Loucy (cell line): ENCODE results near the gene NFIX.

Experiments used
- H2AFZ ChIP-seq: fragments of 200-600 bp; sonication (generic); 2 replicates; pipeline ENCODE4 v1.6.0; 2016; ENCODE audit warnings: antibody characterized with exemption, mild to moderate bottlenecking, low read length, moderate library complexity
- H3F3A ChIP-seq: fragments of 200-600 bp; 2 replicates; pipeline ENCODE4 v1.6.0; 2016; ENCODE audit warnings: antibody characterized with exemption, low read depth, mild to moderate bottlenecking
- H3K27me3 ChIP-seq: fragments of 200-600 bp; sonication (generic); 2 replicates; pipeline ENCODE4 v1.6.1; 2014; ENCODE audit warnings: low read length, mild to moderate bottlenecking; ENCODE audit not compliant: insufficient read depth, poor library complexity, severe bottlenecking
- H3K36me3 ChIP-seq: fragments of 200-600 bp; sonication (generic); 2 replicates; pipeline ENCODE4 v1.6.1; 2016; ENCODE audit warnings: low read length; ENCODE audit not compliant: insufficient read depth
- H3K4me1 ChIP-seq: fragments of 200-600 bp; sonication (generic); 2 replicates; pipeline ENCODE4 v1.5.1; 2014; ENCODE audit warnings: low read length, mild to moderate bottlenecking; ENCODE audit not compliant: insufficient read depth, poor library complexity, severe bottlenecking
- H3K4me2 ChIP-seq: fragments of 200-600 bp; sonication (generic); 2 replicates; pipeline ENCODE4 v1.6.0; 2014; ENCODE audit warnings: antibody characterized with exemption, low read length, low read depth, mild to moderate bottlenecking; ENCODE audit not compliant: poor library complexity, severe bottlenecking
- H3K4me3 ChIP-seq: fragments of 200-600 bp; sonication (generic); 2 replicates; pipeline ENCODE4 v1.5.1; 2014; ENCODE audit warnings: low read length, mild to moderate bottlenecking, mixed read lengths; ENCODE audit not compliant: poor library complexity, severe bottlenecking
- H3K79me2 ChIP-seq: fragments of 200-600 bp; sonication (generic); 2 replicates; pipeline ENCODE4 v1.6.1; 2014; ENCODE audit warnings: low read length; ENCODE audit not compliant: insufficient read depth
- H3K9ac ChIP-seq: fragments of 200-600 bp; sonication (generic); 2 replicates; pipeline ENCODE4 v1.6.0; 2014; ENCODE audit warnings: mild to moderate bottlenecking, low read depth, low read length, moderate library complexity; ENCODE audit not compliant: poor library complexity, severe bottlenecking
- H3K9me2 ChIP-seq: fragments of 200-600 bp; sonication (generic); replicated peaks from 2 replicates; pipeline ENCODE4 v1.6.1; 2016; ENCODE audit warnings: low read depth, low read length, mixed read lengths
- H3K9me3 ChIP-seq: fragments of 200-600 bp; sonication (generic); 2 replicates; pipeline ENCODE4 v1.6.1; 2014; ENCODE audit warnings: mild to moderate bottlenecking, antibody characterized with exemption, low read length, low read depth; ENCODE audit not compliant: insufficient read depth
- H4K20me1 ChIP-seq: fragments of 200-600 bp; sonication (generic); 2 replicates; pipeline ENCODE4 v1.6.0; 2014; ENCODE audit warnings: antibody characterized with exemption, low read length, mild to moderate bottlenecking; ENCODE audit not compliant: insufficient read depth, poor library complexity, severe bottlenecking
- CTCF ChIP-seq: fragments of 200-600 bp; sonication (generic); conservative IDR thresholded peaks from 2 replicates; pipeline ENCODE4 v1.5.1; 2014; ENCODE audit warnings: mild to moderate bottlenecking, antibody characterized with exemption, low read length
- EZH2phosphoT487 ChIP-seq: fragments of 200-600 bp; IDR thresholded peaks from 2 replicates; pipeline ENCODE4 v1.6.1; 2018; ENCODE audit warnings: antibody characterized with exemption, mild to moderate bottlenecking, moderate library complexity, borderline replicate concordance

Gene NFIX

GRCh38 chr19:13068085-13068846, 73.0 kb downstream of the NFIX start:
- Histone ChIP-seq H4K20me1 (no peaks in the 10 kb centered on the region), H3K4me1 (no peaks in the 10 kb centered on the region), H3K4me3 (no peak overlapping the region), H3K4me2 (no peak overlapping the region), H2AFZ (no peak overlapping the region), H3K36me3 (no peaks in the 10 kb centered on the region), H3K79me2 (no peaks in the 10 kb centered on the region), H3K9me3 (no peaks in the 10 kb centered on the region), H3K9ac (no peak overlapping the region), H3F3A (no peaks in the 10 kb centered on the region), H3K9me2 (no peaks in the 10 kb centered on the region), H3K27me3 (no peaks in the 10 kb centered on the region)
- TF ChIP-seq EZH2phosphoT487, result no peak
- no peak for TF ChIP-seq CTCF

GRCh38 chr19:13069415-13070359, 74.4 kb downstream of the NFIX start:
- Histone ChIP-seq H3K4me3 (no peak overlapping the region), H3K27me3 (no peaks in the 10 kb centered on the region), H3K4me2 (no peak overlapping the region), H3K79me2 (no peaks in the 10 kb centered on the region), H3K9me2 (no peaks in the 10 kb centered on the region), H2AFZ (no peak overlapping the region), H3K4me1 (no peaks in the 10 kb centered on the region), H4K20me1 (no peaks in the 10 kb centered on the region), H3F3A (no peaks in the 10 kb centered on the region), H3K9ac (no peak overlapping the region), H3K36me3 (no peaks in the 10 kb centered on the region), H3K9me3 (no peaks in the 10 kb centered on the region)
- no peak for TF ChIP-seq CTCF
- no peak for TF ChIP-seq EZH2phosphoT487

GRCh38 chr19:13070425-13071140, 75.3 kb downstream of the NFIX start:
- Histone ChIP-seq H3K9ac (no peak overlapping the region), H3F3A (no peaks in the 10 kb centered on the region), H3K9me2 (no peaks in the 10 kb centered on the region), H3K4me2 (no peak overlapping the region), H3K4me1 (no peaks in the 10 kb centered on the region), H3K4me3 (no peak overlapping the region), H3K79me2 (no peaks in the 10 kb centered on the region), H3K9me3 (no peaks in the 10 kb centered on the region), H3K27me3 (no peaks in the 10 kb centered on the region), H2AFZ (no peak overlapping the region), H4K20me1 (no peaks in the 10 kb centered on the region), H3K36me3 (no peaks in the 10 kb centered on the region)
- TF ChIP-seq EZH2phosphoT487 (no peak), CTCF (no peak)
